Brain pericyte (primary cell): Measurements from ENCODE around the gene TBCA.

Source experiments
- DNase-seq: peaks from one replicate; pipeline ENCODE4 v3.0.0-alpha.2; 2012; ENCODE audit warnings: low read depth, low spot score

TBCA gene

DNA sequence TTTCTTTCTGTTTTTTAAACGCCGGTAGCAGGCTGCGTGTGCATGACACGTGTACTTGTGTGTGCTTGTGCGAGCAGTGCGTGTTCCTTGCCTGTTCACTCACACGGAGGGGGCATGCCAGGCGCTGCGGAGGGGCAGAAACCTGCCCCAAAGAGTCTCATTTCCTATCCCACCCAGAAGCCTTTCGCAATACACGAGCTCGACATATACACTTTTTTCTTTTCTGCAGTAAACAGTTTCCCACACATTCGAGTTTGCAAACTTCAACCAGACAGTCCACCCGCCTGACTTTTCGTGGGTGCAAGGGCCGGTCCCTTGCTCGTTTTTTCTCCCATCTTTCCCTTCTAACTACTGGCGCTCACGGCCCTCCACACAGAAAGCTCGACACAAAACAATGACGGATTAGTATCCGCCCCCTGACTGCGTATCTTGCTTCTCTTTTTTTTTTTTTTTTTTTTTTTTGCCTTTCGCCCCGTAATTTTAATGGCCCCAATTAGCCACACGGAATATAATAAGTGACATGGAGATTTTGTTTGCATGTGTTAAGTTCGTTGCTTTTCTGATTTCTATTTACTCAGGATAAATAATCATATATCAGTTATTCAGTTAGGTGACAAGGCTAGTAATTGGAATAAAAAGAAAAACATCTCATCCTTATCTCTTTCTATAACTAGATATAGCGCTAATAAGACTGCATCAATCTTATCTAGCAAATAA is 132.3 kb downstream of the TBCA start:
- no peak for DNase-seq

DNA sequence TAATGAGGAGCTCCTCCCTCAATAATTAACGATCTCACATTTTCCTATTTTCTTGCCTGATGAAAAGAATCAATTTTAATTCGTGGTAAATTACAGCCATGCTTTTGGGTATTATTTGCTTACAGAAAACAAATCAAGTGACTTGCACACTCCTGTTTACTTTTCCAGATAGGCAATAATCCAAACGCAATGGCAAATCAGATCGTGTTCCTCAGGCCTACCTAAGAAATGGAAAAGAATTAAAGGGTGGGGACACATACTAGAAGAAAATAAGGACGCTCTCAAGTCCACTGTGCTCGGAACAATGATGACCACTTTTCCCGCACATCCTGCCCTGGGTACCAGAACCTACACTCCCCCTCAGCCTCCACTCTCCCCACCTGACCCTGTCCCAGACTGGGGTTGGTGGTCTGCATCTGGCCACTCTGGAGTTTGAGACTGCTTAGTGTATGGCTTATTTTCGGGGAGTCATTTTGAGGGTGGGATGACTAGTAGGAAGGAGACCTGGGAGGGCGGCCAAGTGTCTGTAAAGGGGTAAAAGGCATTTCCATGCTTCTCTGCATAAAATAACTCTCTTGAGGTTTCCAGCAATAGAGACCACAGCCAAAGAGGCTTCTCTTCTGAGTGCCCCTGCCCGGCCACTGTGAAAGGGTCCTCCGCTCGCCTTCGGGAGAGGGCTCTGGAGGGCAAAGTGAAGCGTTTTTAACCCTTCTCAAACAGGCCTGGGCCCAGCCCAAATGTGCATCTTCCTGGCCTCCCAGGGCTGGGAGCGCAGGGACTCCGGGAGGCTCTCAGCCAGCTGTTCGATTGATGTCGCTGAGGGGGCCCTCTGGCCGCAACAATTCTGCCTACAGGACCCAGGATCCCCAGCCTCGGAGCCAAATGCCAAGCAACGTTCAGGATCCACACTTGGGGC is 133.1 kb downstream of the TBCA start:
- no peak for DNase-seq

DNA sequence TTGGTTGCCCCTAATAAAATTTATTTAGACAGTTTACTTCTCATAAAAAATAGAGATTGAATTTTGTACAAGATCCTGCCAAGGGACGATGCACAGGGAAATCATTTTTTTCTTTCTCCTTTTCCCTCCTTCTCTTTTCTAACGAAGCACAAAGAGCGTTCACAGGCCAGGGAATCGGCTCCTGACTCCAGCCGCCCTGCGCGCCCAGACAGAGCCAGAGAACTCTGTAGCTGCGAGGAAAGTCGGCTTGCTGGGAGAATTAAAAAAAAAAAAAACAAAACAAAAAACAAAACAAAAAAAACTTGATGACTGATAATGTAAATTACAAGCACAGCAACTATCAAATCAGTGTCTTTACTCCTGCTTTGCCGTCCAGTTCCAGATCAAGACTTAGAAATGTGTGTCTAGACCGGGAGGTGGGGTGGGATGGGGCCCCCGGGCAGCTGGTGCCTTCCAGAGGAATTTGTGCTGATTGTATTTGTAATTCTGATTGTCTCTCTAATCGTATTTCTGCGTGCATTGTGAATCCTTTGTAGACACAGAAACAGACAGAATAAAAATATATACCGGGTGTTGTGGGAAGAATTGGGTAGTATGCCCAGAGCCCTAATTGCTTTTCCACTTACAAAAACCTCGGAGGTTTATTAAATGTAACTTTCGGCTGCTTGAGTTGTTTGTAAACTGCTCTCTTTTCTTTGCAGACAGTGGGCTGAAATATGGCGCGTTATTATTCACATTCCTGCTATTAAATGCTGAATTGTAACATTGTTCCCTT is 134.0 kb downstream of the TBCA start:
- DNase-seq, result no peak

DNA sequence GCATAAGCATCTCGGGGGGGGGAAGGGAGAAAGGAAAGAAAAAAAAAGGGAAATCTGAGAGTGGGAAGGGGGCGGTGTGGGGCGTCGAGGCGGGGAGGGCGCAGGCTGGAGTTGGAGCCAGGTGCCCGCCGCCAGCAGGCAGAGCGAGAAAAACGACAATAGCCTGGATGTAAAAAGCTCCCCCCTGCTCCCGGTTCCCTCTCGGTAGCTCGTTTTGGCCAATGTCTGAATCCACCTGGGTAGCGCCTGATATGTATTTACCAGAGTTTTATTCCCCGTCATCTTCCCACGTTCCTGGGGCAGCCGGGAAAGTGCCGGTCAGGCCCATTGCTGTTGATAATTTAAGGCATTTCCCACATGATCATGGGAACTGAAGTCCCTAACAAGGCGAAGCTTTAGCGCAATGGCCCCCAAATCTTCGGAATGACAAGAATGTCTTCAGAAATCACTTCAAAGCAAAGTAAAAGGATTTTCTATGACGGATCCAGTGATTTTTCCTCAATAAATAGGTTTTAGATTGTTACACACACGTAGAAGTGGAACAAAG is 134.7 kb downstream of the TBCA start:
- DNase-seq, result no peak
